SU-DHL-6 (cell line): ENCODE data around the gene RPLP2.

Experiments
- H2AFZ ChIP-seq: fragments of 200-600 bp; sonication (generic); 2 replicates; pipeline ENCODE4 v1.6.1; 2014; ENCODE audit warnings: low read depth, mild to moderate bottlenecking, moderate library complexity, mixed read lengths, antibody characterized with exemption, low read length; ENCODE audit not compliant: severe bottlenecking
- H3F3A ChIP-seq: fragments of 200-600 bp; shearing (Covaris generic); 2 replicates; pipeline ENCODE4 v1.6.0; 2016; ENCODE audit warnings: antibody characterized with exemption, mild to moderate bottlenecking; ENCODE audit not compliant: insufficient read depth
- H3K27ac ChIP-seq: fragments of 200-600 bp; sonication (generic); 2 replicates; pipeline ENCODE4 v1.5.1; 2016; ENCODE audit warnings: low read depth, mild to moderate bottlenecking, low read length, moderate library complexity, mixed read lengths
- H3K27me3 ChIP-seq: fragments of 200-600 bp; sonication (generic), shearing (Covaris generic); 2 replicates; pipeline ENCODE4 v1.6.0; 2014; ENCODE audit warnings: mild to moderate bottlenecking, low read length
- H3K36me3 ChIP-seq: fragments of 200-600 bp; sonication (generic); 2 replicates; pipeline ENCODE4 v1.6.1; 2014; ENCODE audit warnings: mild to moderate bottlenecking, low read length, mixed read lengths
- H3K4me2 ChIP-seq: fragments of 300-600, 200-600 bp; shearing (Covaris generic), sonication (generic); 2 replicates; pipeline ENCODE4 v1.6.0; 2014; ENCODE audit warnings: low read length, low read depth, mild to moderate bottlenecking; ENCODE audit not compliant: poor library complexity, severe bottlenecking
- H3K4me3 ChIP-seq: fragments of 200-600 bp; sonication (generic); 2 replicates; pipeline ENCODE4 v1.5.1; 2014; ENCODE audit warnings: antibody characterized with exemption, low read length, mild to moderate bottlenecking, mixed read lengths; ENCODE audit not compliant: insufficient read depth, poor library complexity, severe bottlenecking
- H3K79me2 ChIP-seq: fragments of 200-600 bp; sonication (generic); 2 replicates; pipeline ENCODE4 v1.6.1; 2014; ENCODE audit warnings: mild to moderate bottlenecking, low read length, moderate library complexity; ENCODE audit not compliant: insufficient read depth
- H3K9ac ChIP-seq: fragments of 200-600 bp; sonication (generic); 2 replicates; pipeline ENCODE4 v1.7.0; 2014; ENCODE audit warnings: mild to moderate bottlenecking, low read length
- H3K9me2 ChIP-seq: fragments of 200-600 bp; sonication (generic); replicated peaks from 2 replicates; pipeline ENCODE4 v1.6.1; 2014; ENCODE audit warnings: low read length; ENCODE audit not compliant: insufficient read depth
- H3K9me3 ChIP-seq: fragments of 200-600 bp; sonication (generic); 2 replicates; pipeline ENCODE4 v1.6.1; 2014; ENCODE audit warnings: low read length, mixed read lengths; ENCODE audit not compliant: insufficient read depth
- H4K20me1 ChIP-seq: fragments of 200-600 bp; sonication (generic); 2 replicates; pipeline ENCODE4 v1.6.1; 2014; ENCODE audit warnings: low read depth, mild to moderate bottlenecking, antibody characterized with exemption, low read length, moderate library complexity, mixed read lengths
- EZH2phosphoT487 ChIP-seq: fragments of 200-600 bp; sonication (generic), shearing (Covaris generic); conservative IDR thresholded peaks from 2 replicates; pipeline ENCODE4 v1.6.1; 2018; ENCODE audit warnings: mild to moderate bottlenecking, antibody characterized with exemption, low read length, moderate library complexity, mixed read lengths
- TF ChIP-seq, protein P1 (sequence below): fragments of 200-600 bp; sonication (generic); IDR thresholded peaks from one replicate; pipeline ENCODE4 v1.5.1; 2017; ENCODE audit warnings: antibody characterized with exemption, mild to moderate bottlenecking, low read length, moderate library complexity; ENCODE audit not compliant: insufficient read depth, poor library complexity, severe bottlenecking

Gene RPLP2

DNA sequence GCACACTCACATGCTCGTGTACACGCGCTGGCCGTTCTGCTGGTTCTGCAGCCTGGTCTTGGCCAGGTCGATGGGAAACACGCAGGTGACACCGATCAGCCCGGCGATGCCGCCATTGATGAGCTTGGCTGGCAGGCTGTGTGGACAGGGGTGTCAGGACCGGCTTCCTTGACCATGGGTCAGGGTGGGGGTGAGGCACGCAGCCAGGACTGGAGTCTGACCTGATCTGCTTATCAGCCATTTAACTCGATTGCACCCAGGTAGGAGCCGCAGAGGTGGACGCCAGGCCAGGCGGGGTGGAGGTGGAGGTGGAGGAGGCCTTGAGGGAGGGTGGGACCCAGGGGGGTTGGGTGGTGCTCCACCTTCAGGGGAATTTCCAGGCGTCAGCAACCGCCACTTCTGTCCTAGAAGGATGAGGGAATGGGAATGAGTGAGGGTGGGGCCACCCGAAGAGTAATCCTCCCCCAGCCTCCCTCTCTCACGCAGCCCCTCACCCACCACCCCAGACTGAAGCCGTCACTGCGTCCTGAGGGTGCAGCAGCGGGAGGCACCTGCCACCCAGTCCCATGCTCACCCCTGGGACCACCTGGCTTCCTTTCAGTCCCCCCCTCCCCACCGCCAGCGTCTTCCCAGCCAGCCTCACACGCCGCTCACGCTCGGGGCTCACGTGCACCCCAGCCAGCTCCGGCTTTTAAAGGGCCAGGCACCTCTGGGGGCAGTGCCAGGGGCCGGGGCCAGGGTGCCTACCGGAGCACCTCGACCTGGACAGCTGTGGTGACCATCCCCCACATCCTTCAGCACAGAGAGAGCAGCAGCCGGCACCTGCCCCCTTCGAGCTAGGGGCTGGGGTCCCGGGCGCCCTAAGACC, 14.8 kb upstream of the RPLP2 start:
- Histone ChIP-seq H3K9me3 (no peaks in the 10 kb centered on the region), H3K27me3 (no peaks in the 10 kb centered on the region), H3K4me3 (peak overlapping the region; percentile 87), H2AFZ (no peak overlapping the region), H3K36me3 (no peaks in the 10 kb centered on the region), H3K27ac (no peak overlapping the region; the same call in 1 of the 2 replicates), H3K9ac (peak overlapping the region; percentile 94), H3F3A (peaks cover 8% of the 10 kb centered on the region; the same call in 1 of the 2 replicates), H3K4me2 (peak overlapping the region; percentile 80), H3K79me2 (peaks cover 15% of the 10 kb centered on the region; the same call in 1 of the 2 replicates), H4K20me1 (peaks cover 2% of the 10 kb centered on the region; the same call in 1 of the 2 replicates), H3K9me2 (no peaks in the 10 kb centered on the region)
- TF ChIP-seq EZH2phosphoT487 = no peak
- TF ChIP-seq, protein P1, sequence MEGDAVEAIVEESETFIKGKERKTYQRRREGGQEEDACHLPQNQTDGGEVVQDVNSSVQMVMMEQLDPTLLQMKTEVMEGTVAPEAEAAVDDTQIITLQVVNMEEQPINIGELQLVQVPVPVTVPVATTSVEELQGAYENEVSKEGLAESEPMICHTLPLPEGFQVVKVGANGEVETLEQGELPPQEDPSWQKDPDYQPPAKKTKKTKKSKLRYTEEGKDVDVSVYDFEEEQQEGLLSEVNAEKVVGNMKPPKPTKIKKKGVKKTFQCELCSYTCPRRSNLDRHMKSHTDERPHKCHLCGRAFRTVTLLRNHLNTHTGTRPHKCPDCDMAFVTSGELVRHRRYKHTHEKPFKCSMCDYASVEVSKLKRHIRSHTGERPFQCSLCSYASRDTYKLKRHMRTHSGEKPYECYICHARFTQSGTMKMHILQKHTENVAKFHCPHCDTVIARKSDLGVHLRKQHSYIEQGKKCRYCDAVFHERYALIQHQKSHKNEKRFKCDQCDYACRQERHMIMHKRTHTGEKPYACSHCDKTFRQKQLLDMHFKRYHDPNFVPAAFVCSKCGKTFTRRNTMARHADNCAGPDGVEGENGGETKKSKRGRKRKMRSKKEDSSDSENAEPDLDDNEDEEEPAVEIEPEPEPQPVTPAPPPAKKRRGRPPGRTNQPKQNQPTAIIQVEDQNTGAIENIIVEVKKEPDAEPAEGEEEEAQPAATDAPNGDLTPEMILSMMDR = no peak

DNA sequence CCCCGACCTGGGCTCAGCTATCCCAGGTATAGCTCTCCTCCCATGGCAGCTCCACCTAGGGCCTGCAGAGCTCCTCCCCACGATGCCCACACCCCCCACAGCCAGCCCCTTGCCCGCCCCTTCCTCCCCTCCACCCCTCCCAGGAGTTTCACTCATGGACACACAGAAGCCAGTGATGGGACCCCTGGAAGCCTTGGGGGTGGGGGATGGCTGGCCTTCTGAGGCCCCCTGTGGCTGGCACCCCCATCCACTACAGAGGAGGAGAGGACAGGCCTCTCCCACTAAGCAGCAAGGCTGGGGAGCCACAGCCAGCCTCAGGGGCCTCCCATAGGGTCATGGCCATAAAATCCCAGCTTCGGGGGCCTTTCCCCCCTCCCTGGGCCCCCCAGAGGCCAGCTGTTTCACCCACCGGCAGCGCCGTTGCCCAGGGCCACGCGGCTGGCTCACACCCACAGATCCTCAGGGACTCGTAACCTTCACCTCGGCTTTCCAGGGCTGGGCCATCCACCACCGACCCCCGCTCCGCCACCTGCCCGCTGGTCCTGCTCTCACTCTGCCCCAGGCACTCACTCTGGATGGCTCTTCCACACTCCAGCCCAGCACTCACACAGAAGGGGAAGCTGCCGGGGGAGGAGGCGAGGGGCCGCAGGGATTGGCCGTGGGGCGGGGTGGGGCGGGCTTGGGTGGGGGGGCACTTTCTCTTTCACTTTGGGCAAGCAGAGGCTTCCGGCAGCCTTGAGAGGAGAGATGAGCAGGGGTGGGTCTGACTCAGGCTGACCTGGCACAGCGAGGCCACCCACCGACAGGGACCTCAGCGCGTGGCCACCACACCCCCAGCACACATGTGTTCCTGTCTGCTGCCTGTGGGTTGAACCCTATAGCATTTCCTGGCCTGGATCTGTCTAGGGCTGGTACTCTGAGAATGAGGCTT, 13.9 kb upstream of the RPLP2 start:
- peak overlapping the region; percentile 80 for H3K4me2 ChIP-seq

GRCh38 chr11:796565-797295, 13.0 kb upstream of the RPLP2 start:
- Histone ChIP-seq H3K9me3 (no peaks in the 10 kb centered on the region), H3K9ac (peak overlapping the region; percentile 94), H2AFZ (no peak overlapping the region), H3K36me3 (no peaks in the 10 kb centered on the region), H3K4me3 (peak overlapping the region; percentile 87), H3K9me2 (no peaks in the 10 kb centered on the region), H4K20me1 (peaks cover 2% of the 10 kb centered on the region; the same call in 1 of the 2 replicates), H3K27me3 (no peaks in the 10 kb centered on the region), H3K27ac (peak overlapping the region; percentile 86), H3F3A (peaks cover 4% of the 10 kb centered on the region; the same call in 1 of the 2 replicates), H3K79me2 (peaks cover 15% of the 10 kb centered on the region; the same call in 1 of the 2 replicates), H3K4me2 (peak overlapping the region; percentile 80)
- TF ChIP-seq, protein P1 = no peak
- TF ChIP-seq EZH2phosphoT487 = no peak

More for the DNA sequence above, 13.9 kb upstream of the RPLP2 start:
- peak overlapping the region; percentile 86 for H3K27ac ChIP-seq
- no peaks in the 10 kb centered on the region for H3K27me3 ChIP-seq
- peak overlapping the region; percentile 87 for H3K4me3 ChIP-seq
- H3K9ac ChIP-seq = peak overlapping the region; percentile 94
- H3K9me2 ChIP-seq = no peaks in the 10 kb centered on the region
- H3K79me2 ChIP-seq = peaks cover 15% of the 10 kb centered on the region; the same call in 1 of the 2 replicates
- peaks cover 4% of the 10 kb centered on the region; the same call in 1 of the 2 replicates for H3F3A ChIP-seq
- TF ChIP-seq, protein P1 = no peak
- TF ChIP-seq EZH2phosphoT487 = no peak
- H3K9me3 ChIP-seq = no peaks in the 10 kb centered on the region
- peaks cover 2% of the 10 kb centered on the region; the same call in 1 of the 2 replicates for H4K20me1 ChIP-seq
- no peak overlapping the region for H2AFZ ChIP-seq
- no peaks in the 10 kb centered on the region for H3K36me3 ChIP-seq
